Erythroblast (primary cell): ENCODE results near the gene RCOR3.

Experiments used
- GATA1 ChIP-seq: IDR thresholded peaks from 2 replicates; pipeline ENCODE4 v1.6.1; 2011; ENCODE audit warnings: low read depth, mild to moderate bottlenecking, control low read depth, low read length, moderate library complexity
- POLR2A ChIP-seq: IDR thresholded peaks from 2 replicates; pipeline ENCODE4 v1.6.1; 2011; ENCODE audit warnings: mild to moderate bottlenecking, low read length

GRCh38 chr1:211361202-211361601 is 102.0 kb downstream of the RCOR3 start:
- TF ChIP-seq POLR2A (no peak), GATA1 (no peak)
